DOHH2 (cell line): ENCODE data around the gene SHPK.

ENCODE experiments used
- H3F3A ChIP-seq: fragments of 200-600 bp; sonication (generic), shearing (Covaris generic); 2 replicates; pipeline ENCODE4 v1.6.0; 2016; ENCODE audit warnings: antibody characterized with exemption, mild to moderate bottlenecking; ENCODE audit not compliant: control insufficient read depth, insufficient read depth
- H3K27ac ChIP-seq: fragments of 200-600 bp; sonication (generic); 2 replicates; pipeline ENCODE4 v1.5.1; 2014; ENCODE audit warnings: low read depth, mild to moderate bottlenecking, low read length, moderate library complexity
- H3K27me3 ChIP-seq: fragments of 200-600 bp; sonication (generic); 2 replicates; pipeline ENCODE4 v1.6.1; 2014; ENCODE audit warnings: mild to moderate bottlenecking, low read length, mixed read lengths; ENCODE audit not compliant: control insufficient read depth
- H3K36me3 ChIP-seq: fragments of 200-600 bp; sonication (generic); 2 replicates; pipeline ENCODE4 v1.6.1; 2014; ENCODE audit warnings: mild to moderate bottlenecking, low read length, moderate library complexity, mixed read lengths; ENCODE audit not compliant: control insufficient read depth
- H3K4me1 ChIP-seq: fragments of 200-600 bp; sonication (generic); 2 replicates; pipeline ENCODE4 v1.6.1; 2014; ENCODE audit warnings: mild to moderate bottlenecking, low read length, mixed read lengths; ENCODE audit not compliant: control insufficient read depth
- H3K4me2 ChIP-seq: fragments of 200-600 bp; sonication (generic); 2 replicates; pipeline ENCODE4 v1.6.0; 2014; ENCODE audit warnings: mild to moderate bottlenecking, low read length, moderate library complexity
- H3K4me3 ChIP-seq: fragments of 200-600 bp; sonication (generic); 2 replicates; pipeline ENCODE4 v1.5.1; 2014; ENCODE audit warnings: mild to moderate bottlenecking, low read length, mixed read lengths
- H3K79me2 ChIP-seq: fragments of 200-600 bp; sonication (generic); 2 replicates; pipeline ENCODE4 v1.6.1; 2014; ENCODE audit warnings: mild to moderate bottlenecking, low read length, mixed read lengths; ENCODE audit not compliant: control insufficient read depth
- H3K9me2 ChIP-seq: fragments of 200-600 bp; sonication (generic); replicated peaks from 2 replicates; pipeline ENCODE4 v1.6.1; 2014; ENCODE audit warnings: mild to moderate bottlenecking, low read length, mixed read lengths; ENCODE audit not compliant: control insufficient read depth
- H3K9me3 ChIP-seq: fragments of 200-600 bp; sonication (generic); 2 replicates; pipeline ENCODE4 v1.6.1; 2014; ENCODE audit warnings: antibody characterized with exemption, low read length, mixed read lengths; ENCODE audit not compliant: control insufficient read depth, insufficient read depth
- H4K20me1 ChIP-seq: fragments of 200-600 bp; sonication (generic); 2 replicates; pipeline ENCODE4 v1.6.0; 2014; ENCODE audit warnings: low read depth, mild to moderate bottlenecking, antibody characterized with exemption, low read length, moderate library complexity; ENCODE audit not compliant: control insufficient read depth, insufficient read depth
- CTCF ChIP-seq: fragments of 200-600 bp; sonication (generic); IDR thresholded peaks from one replicate; pipeline ENCODE4 v1.5.1; 2014; ENCODE audit warnings: antibody characterized with exemption, mild to moderate bottlenecking, low read depth, low read length; ENCODE audit not compliant: poor library complexity, severe bottlenecking
- EZH2phosphoT487 ChIP-seq: fragments of 200-600 bp; sonication (generic); IDR thresholded peaks from 2 replicates; pipeline ENCODE4 v1.6.1; 2017; ENCODE audit warnings: borderline replicate concordance, mild to moderate bottlenecking, antibody characterized with exemption, low read length, moderate library complexity, mixed read lengths

The SHPK gene

GRCh38 chr17:3596804-3597464 lies 39.1 kb downstream of the SHPK start:
- Histone ChIP-seq H4K20me1 (no peaks in the 10 kb centered on the region), H3K4me3 (no peak overlapping the region), H3K27me3 (no peaks in the 10 kb centered on the region), H3F3A (no peaks in the 10 kb centered on the region), H3K27ac (no peak overlapping the region), H3K79me2 (no peaks in the 10 kb centered on the region), H3K4me2 (no peak overlapping the region), H3K9me3 (no peaks in the 10 kb centered on the region), H3K4me1 (no peaks in the 10 kb centered on the region), H3K9me2 (no peaks in the 10 kb centered on the region), H3K36me3 (no peaks in the 10 kb centered on the region)
- TF ChIP-seq EZH2phosphoT487 (no peak), CTCF (no peak)

DNA sequence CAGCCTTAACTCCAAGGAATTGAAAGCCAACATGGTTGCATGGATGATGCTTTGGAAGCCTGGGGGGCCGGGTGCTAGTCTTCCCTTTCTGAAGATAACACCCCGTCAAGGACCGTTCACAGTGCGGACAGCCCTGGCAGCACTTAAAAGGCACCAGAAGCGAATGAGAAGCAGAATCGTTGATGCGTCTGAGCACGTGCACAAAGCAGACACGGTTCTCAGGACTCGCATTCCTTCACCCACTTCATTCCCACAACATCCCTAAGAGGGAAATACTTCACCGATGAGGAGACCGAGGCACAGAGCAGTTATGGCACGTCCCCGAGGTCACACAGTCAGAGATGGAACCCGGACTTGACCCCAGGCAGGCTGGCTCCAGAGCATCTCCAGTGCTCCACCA lies 41.1 kb downstream of the SHPK start:
- Histone ChIP-seq H3K27ac (no peak overlapping the region), H3F3A (no peaks in the 10 kb centered on the region), H3K9me3 (no peaks in the 10 kb centered on the region), H3K27me3 (no peaks in the 10 kb centered on the region), H3K4me1 (peaks cover 7% of the 10 kb centered on the region), H3K4me2 (no peak overlapping the region), H3K79me2 (no peaks in the 10 kb centered on the region), H3K9me2 (no peaks in the 10 kb centered on the region), H3K36me3 (no peaks in the 10 kb centered on the region), H3K4me3 (no peak overlapping the region), H4K20me1 (no peaks in the 10 kb centered on the region)
- no peak for TF ChIP-seq CTCF
- TF ChIP-seq EZH2phosphoT487: no peak

GRCh38 chr17:3594051-3594800 lies 41.8 kb downstream of the SHPK start:
- Histone ChIP-seq H3K36me3 (no peaks in the 10 kb centered on the region), H3K9me3 (no peaks in the 10 kb centered on the region), H3F3A (no peaks in the 10 kb centered on the region), H3K4me2 (no peak overlapping the region), H3K27ac (no peak overlapping the region), H3K27me3 (no peaks in the 10 kb centered on the region), H3K79me2 (no peaks in the 10 kb centered on the region), H3K4me1 (peaks cover 10% of the 10 kb centered on the region), H3K4me3 (no peak overlapping the region), H4K20me1 (no peaks in the 10 kb centered on the region), H3K9me2 (no peaks in the 10 kb centered on the region)
- TF ChIP-seq EZH2phosphoT487: no peak

DNA sequence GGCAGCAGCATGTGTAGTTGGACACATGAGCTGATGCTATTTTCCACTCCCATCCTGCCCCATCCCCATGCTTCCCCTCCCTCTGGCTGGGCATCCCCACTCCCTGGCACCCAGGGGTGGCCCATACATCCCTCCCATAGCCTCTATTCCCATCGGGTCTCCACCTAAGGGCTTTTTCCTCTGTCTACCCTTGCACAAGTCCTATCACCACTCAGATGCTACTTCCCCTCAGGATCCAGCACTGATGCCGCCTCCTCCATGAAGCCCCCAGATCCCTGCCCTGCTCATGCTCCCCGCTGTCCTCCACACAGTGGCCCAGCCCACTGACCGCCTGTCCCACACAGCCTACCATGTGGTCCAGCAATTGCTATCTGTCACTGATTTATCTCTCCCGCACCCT lies 42.7 kb downstream of the SHPK start:
- Histone ChIP-seq H3K27ac (no peak overlapping the region), H3K27me3 (no peaks in the 10 kb centered on the region), H3K4me3 (no peak overlapping the region), H3F3A (no peaks in the 10 kb centered on the region), H3K36me3 (no peaks in the 10 kb centered on the region), H3K79me2 (no peaks in the 10 kb centered on the region), H3K9me3 (no peaks in the 10 kb centered on the region), H3K9me2 (no peaks in the 10 kb centered on the region), H4K20me1 (no peaks in the 10 kb centered on the region), H3K4me2 (no peak overlapping the region), H3K4me1 (peaks cover 10% of the 10 kb centered on the region)
- TF ChIP-seq EZH2phosphoT487 (no peak), CTCF (no peak)
